SK-N-SH (cell line): Measurements from ENCODE around the gene COX8A. TPM values are rescaled to one million over a fixed set of nuclear protein-coding genes. Genes with fewer than 3 reads are reported as not detected.

Experiments
- CTCF ChIA-PET: fragments of 300-600, 350-600 bp; formaldehyde crosslinking; extraction: SDS; loops from one replicate; lab custom pipeline; 2021; lab: Yijun Ruan, JAX
- POLR2A ChIA-PET: fragments of 350-600 bp; sonication (Branson Sonifier 250); formaldehyde crosslinking; extraction: SDS; loops from one replicate; lab custom pipeline; 2020; ENCODE audit warnings: antibody characterized with exemption, inconsistent platforms; lab: Yijun Ruan, JAX
- DNase-seq: peaks from one replicate; pipeline ENCODE4 v3.0.0; 2012
- H2AFZ ChIP-seq: fragments of 200-600 bp; sonication (generic); 2 replicates; pipeline ENCODE4 v1.8.1; 2016; ENCODE audit warnings: antibody characterized with exemption, mild to moderate bottlenecking, low read depth
- H3F3A ChIP-seq: fragments of 200-600 bp; sonication (generic); replicated peaks from 2 replicates; pipeline ENCODE3; 2016; ENCODE audit warnings: antibody characterized with exemption, mild to moderate bottlenecking; ENCODE audit not compliant: insufficient read depth
- H3K27ac ChIP-seq, 2 experiments: fragments of 200-500 bp in 1 of 2; fragments of 200-600 bp in 1 of 2; sonication (Bioruptor generic) in 1 of 2; sonication (generic), shearing (Covaris generic) in 1 of 2; 2 replicates each; pipeline versions ENCODE4 v1.5.1 to v1.6.1; 2014 to 2016; ENCODE audit warnings: low read depth in 2 of 2, inconsistent platforms in 1 of 2, low read length in 1 of 2, mild to moderate bottlenecking in 1 of 2, mixed read lengths in 1 of 2
- H3K27me3 ChIP-seq: fragments of 200-600 bp; sonication (generic), shearing (Covaris generic); 2 replicates; pipeline ENCODE4 v1.6.1; 2016; ENCODE audit warnings: mixed run types; ENCODE audit not compliant: insufficient read depth
- H3K36me3 ChIP-seq, 2 experiments: fragments of 200-500 bp in 1 of 2; fragments of 200-600 bp in 1 of 2; sonication (Bioruptor generic) in 1 of 2; sonication (generic) in 1 of 2; replicated peaks in 1 of 2; 2 replicates each; pipeline versions ENCODE3 to v1.5.1; 2014 to 2016; ENCODE audit warnings: low read length in 1 of 2, mild to moderate bottlenecking in 1 of 2; ENCODE audit not compliant: insufficient read depth in 2 of 2, control insufficient read depth in 1 of 2
- H3K4me1 ChIP-seq, 2 experiments: fragments of 200-500 bp in 1 of 2; fragments of 200-600 bp in 1 of 2; sonication (Bioruptor generic) in 1 of 2; sonication (generic), shearing (Covaris generic) in 1 of 2; 2 replicates each; pipeline versions ENCODE4 v1.5.1 to v1.6.1; 2014 to 2016; ENCODE audit warnings: low read depth in 1 of 2, low read length in 1 of 2, mixed run types in 1 of 2; ENCODE audit not compliant: insufficient read depth in 2 of 2, control insufficient read depth in 1 of 2
- H3K4me2 ChIP-seq: fragments of 200-600 bp; sonication (generic), shearing (Covaris generic); 2 replicates; pipeline ENCODE4 v1.6.1; 2017; ENCODE audit warnings: mixed run types
- H3K4me3 ChIP-seq, 2 experiments: fragments of 200-500 bp in 1 of 2; fragments of 200-600 bp in 1 of 2; sonication (Bioruptor generic) in 1 of 2; sonication (generic), shearing (Covaris generic) in 1 of 2; 2 replicates each; pipeline versions ENCODE4 v1.5.1 to v1.8.1; 2014 to 2016; ENCODE audit warnings: low read depth in 2 of 2, inconsistent platforms in 1 of 2, low read length in 1 of 2, mild to moderate bottlenecking in 1 of 2, mixed read lengths in 1 of 2, moderate library complexity in 1 of 2
- H3K79me2 ChIP-seq: fragments of 200-600 bp; sonication (generic); 2 replicates; pipeline ENCODE4 v1.8.1; 2017; ENCODE audit warnings: mild to moderate bottlenecking; ENCODE audit not compliant: insufficient read depth
- H3K9ac ChIP-seq: fragments of 200-600 bp; sonication (generic); 2 replicates; pipeline ENCODE4 v1.6.1; 2017; ENCODE audit warnings: mixed run types
- H3K9me2 ChIP-seq: fragments of 200-600 bp; sonication (generic); 2 replicates; pipeline ENCODE4 v1.6.1; 2017; ENCODE audit warnings: mixed run types
- H3K9me3 ChIP-seq: fragments of 200-600 bp; sonication (generic); 2 replicates; pipeline ENCODE4 v1.6.1; 2017; ENCODE audit warnings: mixed run types, mild to moderate bottlenecking, moderate library complexity
- H4K20me1 ChIP-seq: fragments of 200-600 bp; sonication (generic); 2 replicates; pipeline ENCODE4 v1.6.1; 2017; ENCODE audit warnings: mild to moderate bottlenecking, mixed run types; ENCODE audit not compliant: insufficient read depth
- ELF1 ChIP-seq: IDR thresholded peaks from 2 replicates; pipeline ENCODE4 v1.4.0; 2012
- EP300 ChIP-seq, 2 experiments: IDR thresholded peaks; 2 replicates each; pipeline versions ENCODE4 v1.4.0 to v1.6.1; 2012; ENCODE audit warnings: borderline replicate concordance in 1 of 2, low read depth in 1 of 2, low read length in 1 of 2
- FOXM1 ChIP-seq: IDR thresholded peaks from 2 replicates; pipeline ENCODE4 v1.4.0; 2012; ENCODE audit warnings: low read depth, mild to moderate bottlenecking
- GABPA ChIP-seq: IDR thresholded peaks from 2 replicates; pipeline ENCODE4 v1.4.0; 2012; ENCODE audit warnings: low read depth, mild to moderate bottlenecking
- GATA2 ChIP-seq: sonication (generic); formaldehyde crosslinking; IDR thresholded peaks from 2 replicates; pipeline ENCODE4 v1.5.0; 2020; ENCODE audit warnings: mild to moderate bottlenecking, missing genetic modification reagents
- MEF2A ChIP-seq: IDR thresholded peaks from 2 replicates; pipeline ENCODE4 v1.4.0; 2012; ENCODE audit warnings: low read depth, borderline replicate concordance
- MXI1 ChIP-seq: IDR thresholded peaks from 2 replicates; pipeline ENCODE4 v1.6.1; 2012; ENCODE audit warnings: mild to moderate bottlenecking, low read depth, low read length, improper control_type of control experiment
- RAD21 ChIP-seq: IDR thresholded peaks from 2 replicates; pipeline ENCODE4 v1.6.1; 2012; ENCODE audit warnings: mild to moderate bottlenecking, low read length
- RXRA ChIP-seq: IDR thresholded peaks from 2 replicates; pipeline ENCODE4 v1.4.0; 2012; ENCODE audit warnings: low read depth, mild to moderate bottlenecking, borderline replicate concordance
- TEAD4 ChIP-seq: IDR thresholded peaks from 2 replicates; pipeline ENCODE4 v1.4.0; 2012; ENCODE audit warnings: mild to moderate bottlenecking, borderline replicate concordance; ENCODE audit not compliant: insufficient read depth
- USF2 ChIP-seq: fragments of 150-350 bp; IDR thresholded peaks from 2 replicates; pipeline ENCODE4 v1.6.1; 2017; ENCODE audit warnings: antibody characterized with exemption, low read length, low read depth, borderline replicate concordance
- WGBS: methylation state at CpG from one replicate; pipeline ENCODE4 v1.1.6; 2017; ENCODE audit warnings: low lambda C conversion rate; 5-methylcytosine and 5-hydroxymethylcytosine counted together
- polyA plus RNA-seq, 3 experiments: library from polyadenylated mRNA; depleted of rRNA; stranded (reverse); fragments of >200 nt; gene quantifications; 2 replicates each; pipeline ENCODE4 v1.2.3, GENCODE V29; 2012
- TF ChIP-seq, protein P1 (sequence below): IDR thresholded peaks from 2 replicates; pipeline ENCODE4; 2012
- TF ChIP-seq, protein P2 (sequence below): IDR thresholded peaks from 2 replicates; pipeline ENCODE4 v1.4.0; 2012; ENCODE audit warnings: low read depth, borderline replicate concordance

Gene COX8A
- polyA plus RNA-seq, 1 of the 3 experiments (the other 2 are of a cell fraction) = 824 TPM

DNA sequence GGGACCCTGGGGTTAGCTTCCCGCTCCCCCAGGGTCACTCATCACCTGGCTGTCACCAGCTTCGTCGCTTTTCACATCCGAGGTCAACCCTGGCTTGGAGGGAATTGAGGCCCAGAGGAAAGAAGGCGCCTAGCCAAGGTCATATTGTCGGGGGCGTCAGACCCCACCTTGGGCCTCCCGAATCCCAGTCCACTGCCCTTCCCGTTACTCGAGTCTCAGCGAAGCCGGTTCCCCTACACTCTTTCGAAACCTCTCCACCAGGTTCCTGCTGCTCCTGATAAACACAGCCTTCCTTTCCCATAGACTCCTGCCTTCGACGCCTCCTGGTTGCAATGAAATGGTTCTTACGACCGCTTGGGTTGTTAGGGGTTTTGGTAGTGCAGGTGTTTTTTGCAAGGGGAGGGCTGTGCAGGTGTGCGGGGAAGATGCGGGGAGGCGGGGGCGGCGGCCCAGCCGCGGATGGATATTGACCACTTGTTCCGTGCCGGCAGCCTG lies 35.0 kb upstream of the COX8A start (continued):
- TF ChIP-seq, protein P1, sequence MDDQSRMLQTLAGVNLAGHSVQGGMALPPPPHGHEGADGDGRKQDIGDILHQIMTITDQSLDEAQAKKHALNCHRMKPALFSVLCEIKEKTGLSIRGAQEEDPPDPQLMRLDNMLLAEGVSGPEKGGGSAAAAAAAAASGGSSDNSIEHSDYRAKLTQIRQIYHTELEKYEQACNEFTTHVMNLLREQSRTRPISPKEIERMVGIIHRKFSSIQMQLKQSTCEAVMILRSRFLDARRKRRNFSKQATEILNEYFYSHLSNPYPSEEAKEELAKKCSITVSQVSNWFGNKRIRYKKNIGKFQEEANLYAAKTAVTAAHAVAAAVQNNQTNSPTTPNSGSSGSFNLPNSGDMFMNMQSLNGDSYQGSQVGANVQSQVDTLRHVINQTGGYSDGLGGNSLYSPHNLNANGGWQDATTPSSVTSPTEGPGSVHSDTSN = no peak

- DNase-seq = no peak
- no peaks in the 10 kb centered on the region for H3F3A ChIP-seq
- no peaks in the 10 kb centered on the region for H3K9me2 ChIP-seq
- no peak overlapping the region for H3K9ac ChIP-seq
- peaks cover 20 to 28% of the 10 kb centered on the region in 2 experiments; a peak in 3 of 4 replicates for H3K4me1 ChIP-seq
- peaks cover 59% of the 10 kb centered on the region for H3K79me2 ChIP-seq
- H3K36me3 ChIP-seq = peaks cover 0 to 2% of the 10 kb centered on the region in 2 experiments
- no peak overlapping the region for H3K4me2 ChIP-seq
- 96% methylated on average over 6 of the region's 6 CpGs for WGBS
- no peaks in the 10 kb centered on the region for H3K9me3 ChIP-seq
- H3K27ac ChIP-seq = no peak overlapping the region
- ChIA-PET POLR2A (no interaction called here), CTCF (no interaction called here)
- H3K4me3 ChIP-seq = no peak overlapping the region
- no peak overlapping the region for H2AFZ ChIP-seq
- TF ChIP-seq MEF2A (no peak), MXI1 (no peak), FOXM1 (no peak), RXRA (no peak), GABPA (no peak), TEAD4 (no peak)
- TF ChIP-seq, protein P1 = no peak
- TF ChIP-seq, protein P2, sequence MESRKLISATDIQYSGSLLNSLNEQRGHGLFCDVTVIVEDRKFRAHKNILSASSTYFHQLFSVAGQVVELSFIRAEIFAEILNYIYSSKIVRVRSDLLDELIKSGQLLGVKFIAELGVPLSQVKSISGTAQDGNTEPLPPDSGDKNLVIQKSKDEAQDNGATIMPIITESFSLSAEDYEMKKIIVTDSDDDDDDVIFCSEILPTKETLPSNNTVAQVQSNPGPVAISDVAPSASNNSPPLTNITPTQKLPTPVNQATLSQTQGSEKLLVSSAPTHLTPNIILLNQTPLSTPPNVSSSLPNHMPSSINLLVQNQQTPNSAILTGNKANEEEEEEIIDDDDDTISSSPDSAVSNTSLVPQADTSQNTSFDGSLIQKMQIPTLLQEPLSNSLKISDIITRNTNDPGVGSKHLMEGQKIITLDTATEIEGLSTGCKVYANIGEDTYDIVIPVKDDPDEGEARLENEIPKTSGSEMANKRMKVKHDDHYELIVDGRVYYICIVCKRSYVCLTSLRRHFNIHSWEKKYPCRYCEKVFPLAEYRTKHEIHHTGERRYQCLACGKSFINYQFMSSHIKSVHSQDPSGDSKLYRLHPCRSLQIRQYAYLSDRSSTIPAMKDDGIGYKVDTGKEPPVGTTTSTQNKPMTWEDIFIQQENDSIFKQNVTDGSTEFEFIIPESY = no peak
- peaks cover 16% of the 10 kb centered on the region; the same call in 1 of the 2 replicates for H4K20me1 ChIP-seq
- no peaks in the 10 kb centered on the region for H3K27me3 ChIP-seq
Measured at GRCh38 chr11:63940786-63941185, 33.6 kb upstream of the COX8A start.

DNA sequence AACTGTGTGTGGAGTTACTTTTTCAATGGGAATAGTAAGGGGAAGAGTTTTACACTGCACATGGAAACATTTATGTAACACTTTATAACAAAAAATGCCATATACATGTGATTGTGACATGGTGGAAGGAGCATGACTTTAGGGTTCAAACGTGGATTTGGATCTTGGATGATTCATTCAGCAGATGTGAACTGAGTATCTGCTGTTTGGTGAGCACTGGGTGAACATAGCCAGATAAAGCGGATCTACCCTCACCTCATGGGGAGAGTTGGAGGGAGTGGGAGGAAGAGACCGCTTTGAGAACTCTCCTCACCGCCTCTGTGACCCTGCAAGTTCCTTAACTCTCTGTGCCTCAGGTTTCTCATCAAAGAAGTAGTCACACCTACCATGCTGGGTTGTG lies 32.5 kb upstream of the COX8A start:
- DNase-seq = no peak
- Histone ChIP-seq H3K4me1 (peaks cover 20 to 28% of the 10 kb centered on the region in 2 experiments; a peak in 3 of 4 replicates), H3K79me2 (peaks cover 59% of the 10 kb centered on the region), H3K4me2 (no peak overlapping the region), H3F3A (no peaks in the 10 kb centered on the region), H2AFZ (no peak overlapping the region), H3K4me3 (no peak overlapping the region), H3K27ac (no peak overlapping the region), H3K9me2 (no peaks in the 10 kb centered on the region), H3K36me3 (peaks cover under 1 to 7% of the 10 kb centered on the region in 2 experiments), H3K27me3 (no peaks in the 10 kb centered on the region), H4K20me1 (peaks cover 16% of the 10 kb centered on the region; the same call in 1 of the 2 replicates), H3K9me3 (no peaks in the 10 kb centered on the region), H3K9ac (no peak overlapping the region)
- ChIA-PET CTCF (interaction anchor here (1.1 to 9.3 kb wide), 5 partner anchors 27 to 174 kb away, joined by 3 to 113 read pairs (median 5); partner anchors contain the start of genes MARK2 and RCOR2), POLR2A (interaction anchor here (1.6 kb wide), 1 partner anchor 26 kb away, joined by 12 read pairs; the partner anchor contains the start of gene RCOR2)
- WGBS = 91% methylated on average over 4 of the region's 4 CpGs
- TF ChIP-seq, protein P2 = no peak
- no peak for TF ChIP-seq ELF1
- TF ChIP-seq, protein P1 = no peak
- TF ChIP-seq USF2 = no peak
- TF ChIP-seq EP300 (IDR thresholded peaks at IDR 0.05; ENCODE audit: borderline replicate concordance in 1 of 2, low read depth in 1 of 2, low read length in 1 of 2) = no peak
- TF ChIP-seq GATA2 = no peak
- no peak for TF ChIP-seq RAD21
